ENCODE measurements around the gene CRY1. TPM values are rescaled to one million over a fixed set of nuclear protein-coding genes. Genes with fewer than 3 reads are reported as not detected.

CRY1 gene
- total RNA-seq, 1 experiment from 2014 or later: 43.8 TPM

DNA sequence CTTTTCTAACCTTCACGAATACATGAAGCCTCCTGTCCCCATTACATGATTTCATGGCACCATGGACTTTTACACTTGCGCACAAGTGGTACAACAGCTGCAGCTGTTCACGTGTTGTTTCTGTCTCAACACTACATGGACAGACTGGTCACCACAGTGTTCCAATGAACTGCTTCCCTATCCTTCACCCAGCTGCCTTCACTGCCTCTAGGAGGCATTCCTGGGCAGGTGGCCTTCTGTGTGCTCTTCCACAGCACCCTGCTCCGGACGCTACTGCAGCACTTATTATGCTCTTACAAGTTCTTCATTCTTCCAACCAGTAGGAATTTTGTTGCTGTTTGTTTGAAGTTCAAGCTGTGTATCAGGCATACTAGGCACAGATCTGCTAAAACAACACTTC lies 107.9 kb downstream of the CRY1 start:
- CTCF ChIA-PET: no interaction called here
- no peak for TF ChIP-seq SIN3A (IDR thresholded peaks at IDR 0.05; ENCODE audit: borderline replicate concordance, insufficient read depth, low read depth, low read length)
- no peak for TF ChIP-seq POLR2AphosphoS5 (IDR thresholded peaks at IDR 0.05; ENCODE audit: low read depth, low read length)
- TF ChIP-seq TCF7L2 (IDR thresholded peaks at IDR 0.05; ENCODE audit: low read depth, low read length): no peak
- TF ChIP-seq, protein P1, sequence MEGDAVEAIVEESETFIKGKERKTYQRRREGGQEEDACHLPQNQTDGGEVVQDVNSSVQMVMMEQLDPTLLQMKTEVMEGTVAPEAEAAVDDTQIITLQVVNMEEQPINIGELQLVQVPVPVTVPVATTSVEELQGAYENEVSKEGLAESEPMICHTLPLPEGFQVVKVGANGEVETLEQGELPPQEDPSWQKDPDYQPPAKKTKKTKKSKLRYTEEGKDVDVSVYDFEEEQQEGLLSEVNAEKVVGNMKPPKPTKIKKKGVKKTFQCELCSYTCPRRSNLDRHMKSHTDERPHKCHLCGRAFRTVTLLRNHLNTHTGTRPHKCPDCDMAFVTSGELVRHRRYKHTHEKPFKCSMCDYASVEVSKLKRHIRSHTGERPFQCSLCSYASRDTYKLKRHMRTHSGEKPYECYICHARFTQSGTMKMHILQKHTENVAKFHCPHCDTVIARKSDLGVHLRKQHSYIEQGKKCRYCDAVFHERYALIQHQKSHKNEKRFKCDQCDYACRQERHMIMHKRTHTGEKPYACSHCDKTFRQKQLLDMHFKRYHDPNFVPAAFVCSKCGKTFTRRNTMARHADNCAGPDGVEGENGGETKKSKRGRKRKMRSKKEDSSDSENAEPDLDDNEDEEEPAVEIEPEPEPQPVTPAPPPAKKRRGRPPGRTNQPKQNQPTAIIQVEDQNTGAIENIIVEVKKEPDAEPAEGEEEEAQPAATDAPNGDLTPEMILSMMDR (IDR thresholded peaks at IDR 0.05): no peak
- TF ChIP-seq, protein P2, sequence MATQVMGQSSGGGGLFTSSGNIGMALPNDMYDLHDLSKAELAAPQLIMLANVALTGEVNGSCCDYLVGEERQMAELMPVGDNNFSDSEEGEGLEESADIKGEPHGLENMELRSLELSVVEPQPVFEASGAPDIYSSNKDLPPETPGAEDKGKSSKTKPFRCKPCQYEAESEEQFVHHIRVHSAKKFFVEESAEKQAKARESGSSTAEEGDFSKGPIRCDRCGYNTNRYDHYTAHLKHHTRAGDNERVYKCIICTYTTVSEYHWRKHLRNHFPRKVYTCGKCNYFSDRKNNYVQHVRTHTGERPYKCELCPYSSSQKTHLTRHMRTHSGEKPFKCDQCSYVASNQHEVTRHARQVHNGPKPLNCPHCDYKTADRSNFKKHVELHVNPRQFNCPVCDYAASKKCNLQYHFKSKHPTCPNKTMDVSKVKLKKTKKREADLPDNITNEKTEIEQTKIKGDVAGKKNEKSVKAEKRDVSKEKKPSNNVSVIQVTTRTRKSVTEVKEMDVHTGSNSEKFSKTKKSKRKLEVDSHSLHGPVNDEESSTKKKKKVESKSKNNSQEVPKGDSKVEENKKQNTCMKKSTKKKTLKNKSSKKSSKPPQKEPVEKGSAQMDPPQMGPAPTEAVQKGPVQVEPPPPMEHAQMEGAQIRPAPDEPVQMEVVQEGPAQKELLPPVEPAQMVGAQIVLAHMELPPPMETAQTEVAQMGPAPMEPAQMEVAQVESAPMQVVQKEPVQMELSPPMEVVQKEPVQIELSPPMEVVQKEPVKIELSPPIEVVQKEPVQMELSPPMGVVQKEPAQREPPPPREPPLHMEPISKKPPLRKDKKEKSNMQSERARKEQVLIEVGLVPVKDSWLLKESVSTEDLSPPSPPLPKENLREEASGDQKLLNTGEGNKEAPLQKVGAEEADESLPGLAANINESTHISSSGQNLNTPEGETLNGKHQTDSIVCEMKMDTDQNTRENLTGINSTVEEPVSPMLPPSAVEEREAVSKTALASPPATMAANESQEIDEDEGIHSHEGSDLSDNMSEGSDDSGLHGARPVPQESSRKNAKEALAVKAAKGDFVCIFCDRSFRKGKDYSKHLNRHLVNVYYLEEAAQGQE (IDR thresholded peaks at IDR 0.05; ENCODE audit: insufficient read depth in 1 of 2, low read depth in 2 of 2, low read length in 1 of 2): no peak
- POLR2A ChIA-PET: no interaction called here
- no peaks in the 10 kb centered on the region for H3K9me3 ChIP-seq (ENCODE audit: control insufficient read depth, insufficient read depth, low read depth, low read length)
- H3K36me3 ChIP-seq (ENCODE audit: control insufficient read depth, insufficient read depth, low read length): no peaks in the 10 kb centered on the region; the same call in 1 of the 2 replicates
- no peak for DNase-seq (ENCODE audit: low read depth, low spot score)
- ATAC-seq: no peak
- intact Hi-C loops (cut with micrococcal nuclease; ENCODE audit: unreplicated experiment): no loop called here
- H3K27ac ChIP-seq (ENCODE audit: low read length): peak overlapping the region; percentile 75; the same call in 1 of the 2 replicates
- in situ Hi-C loops (cut with HindIII; ENCODE audit: low pct_unique_long_range_greater_than_20kb, low sequenced_read_pairs): no loop called here
- H3K4me1 ChIP-seq (ENCODE audit: control insufficient read depth, insufficient read depth, low read length): peaks cover 18% of the 10 kb centered on the region
- no TSS peak for BruUV-seq (replicated peaks)
- H3K27me3 ChIP-seq (ENCODE audit: control insufficient read depth, insufficient read depth, low read length): no peaks in the 10 kb centered on the region
- no peak overlapping the region; a peak in 1 of 4 replicates for H3K4me3 ChIP-seq (ENCODE audit: low read depth in 2 of 2, low read length in 2 of 2)

DNA sequence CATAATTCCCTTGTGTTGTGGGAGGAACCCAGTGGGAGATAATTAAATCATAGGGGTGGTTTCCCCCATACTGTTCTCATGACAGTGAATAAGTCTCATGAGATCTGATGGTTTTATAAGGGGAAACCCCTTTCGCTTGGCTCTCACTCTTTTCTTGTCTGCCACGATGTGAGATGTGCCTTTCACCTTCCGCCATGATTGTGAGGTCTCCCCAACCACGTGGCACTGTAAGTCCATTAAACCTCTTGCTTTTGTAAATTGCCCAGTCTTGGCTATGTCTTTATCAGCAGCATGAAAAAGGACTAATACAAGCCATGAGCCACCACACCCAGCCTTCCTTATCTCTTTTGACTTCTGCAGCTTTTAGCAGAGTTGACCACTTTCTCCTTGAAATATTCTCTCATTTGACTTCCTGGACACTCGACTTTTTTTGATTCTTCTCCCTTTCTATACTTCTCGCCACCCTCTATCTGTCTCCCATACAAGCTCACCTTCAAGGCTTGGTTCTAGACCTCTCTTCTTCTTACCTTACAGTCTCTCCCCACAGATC lies 108.7 kb downstream of the CRY1 start:
- BruUV-seq (replicated peaks): no TSS peak
- POLR2A ChIA-PET: no interaction called here
- Histone ChIP-seq H3K4me1 (ENCODE audit: control insufficient read depth, insufficient read depth, low read length) (peaks cover 18% of the 10 kb centered on the region), H3K9me3 (ENCODE audit: control insufficient read depth, insufficient read depth, low read depth, low read length) (no peaks in the 10 kb centered on the region), H3K4me3 (ENCODE audit: low read depth in 2 of 2, low read length in 2 of 2) (no peak overlapping the region), H3K27ac (ENCODE audit: low read length) (no peak overlapping the region), H3K36me3 (ENCODE audit: control insufficient read depth, insufficient read depth, low read length) (no peaks in the 10 kb centered on the region; the same call in 1 of the 2 replicates), H3K27me3 (ENCODE audit: control insufficient read depth, insufficient read depth, low read length) (no peaks in the 10 kb centered on the region)
- in situ Hi-C loops (cut with HindIII; ENCODE audit: low pct_unique_long_range_greater_than_20kb, low sequenced_read_pairs): no loop called here
- TF ChIP-seq TCF7L2 (IDR thresholded peaks at IDR 0.05; ENCODE audit: low read depth, low read length) (no peak), SIN3A (IDR thresholded peaks at IDR 0.05; ENCODE audit: borderline replicate concordance, insufficient read depth, low read depth, low read length) (no peak), POLR2AphosphoS5 (IDR thresholded peaks at IDR 0.05; ENCODE audit: low read depth, low read length) (no peak)
- TF ChIP-seq, protein P1 (IDR thresholded peaks at IDR 0.05): no peak
- TF ChIP-seq, protein P2 (IDR thresholded peaks at IDR 0.05; ENCODE audit: insufficient read depth in 1 of 2, low read depth in 2 of 2, low read length in 1 of 2): no peak
- ATAC-seq: no peak
- CTCF ChIA-PET: interaction anchor here (0.5 kb wide), 1 partner anchor 12 kb away, joined by 12 read pairs; no protein-coding TSS in a partner anchor
- intact Hi-C loops (cut with micrococcal nuclease; ENCODE audit: unreplicated experiment): no loop called here
- DNase-seq (ENCODE audit: low read depth, low spot score): no peak
